Peyer's patch (tissue), 4 donors: ENCODE measurements around the gene TMEM204.

Experiments used
- CTCF ChIP-seq, 6 experiments: fragments of 450-650 bp in 4 of 6; fragments of 200-600 bp in 2 of 6; sonication (generic) in 1 of 6; IDR thresholded peaks; one replicate each; pipeline ENCODE4 v1.5.1; 2017 to 2019; ENCODE audit warnings: antibody characterized with exemption in 6 of 6, mild to moderate bottlenecking in 3 of 6, moderate library complexity in 1 of 6
- POLR2A ChIP-seq, 2 donors: fragments of 450-650 bp; IDR thresholded peaks; one replicate each; pipeline ENCODE4 v1.5.1; 2017; ENCODE audit warnings: antibody characterized with exemption in 2 of 2, mild to moderate bottlenecking in 2 of 2, moderate library complexity in 2 of 2

- TF ChIP-seq CTCF (IDR thresholded peaks at IDR 0.05) (no peak), POLR2A (IDR thresholded peaks at IDR 0.05) (no peak)
Observed at GRCh38 chr16:1496464-1496863, 37.0 kb upstream of the TMEM204 start.
